ENCODE results near the gene CDCA3.
"Not testable (repeated sequence)": the region's sequence is repeated elsewhere in the genome, so short reads cannot be mapped to it uniquely, and the experiment has no call there.

Gene CDCA3

DNA sequence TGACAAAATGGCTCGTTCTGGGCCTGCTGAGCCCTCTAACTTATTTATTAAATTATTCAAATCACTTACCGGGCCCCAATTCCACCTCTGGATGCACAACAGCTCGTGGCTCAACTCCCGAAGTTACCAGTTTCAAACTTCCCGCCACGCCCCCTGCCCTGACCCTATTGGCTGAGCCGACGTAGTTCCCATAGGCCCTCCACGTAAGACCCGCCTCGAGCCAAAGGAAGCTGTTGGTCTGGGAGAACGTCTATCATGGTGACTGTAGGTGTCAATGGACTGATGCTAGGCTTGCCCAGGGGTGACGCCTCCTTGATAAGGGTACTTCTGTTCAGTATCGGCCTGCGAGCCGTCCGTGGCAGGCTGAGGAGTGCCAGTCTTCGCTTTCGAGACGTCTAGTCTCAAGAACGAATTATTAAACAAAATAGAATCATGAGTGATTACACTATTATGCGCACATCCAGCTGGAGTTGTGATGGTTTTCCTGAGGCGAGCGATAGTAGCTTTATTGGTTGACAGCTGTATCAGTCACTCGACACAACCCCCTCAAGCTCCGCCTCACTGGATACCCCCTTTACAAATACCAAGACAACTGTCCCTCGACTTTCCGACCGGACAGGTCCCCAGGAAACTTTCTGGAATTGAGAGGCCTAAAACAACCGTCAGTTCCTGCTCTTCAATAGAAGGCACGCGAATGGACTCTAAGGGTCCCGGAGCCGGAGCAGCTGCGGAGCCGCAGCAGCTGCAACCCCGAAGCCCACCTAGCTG is at the start of gene CDCA3:
Gene CDCA3 (minus strand): TSS at position 134 of the 768 bp plus-strand sequence. CDS start 334 bp downstream, outside the sequence.
- peak; percentile 98 for DNase-seq

DNA sequence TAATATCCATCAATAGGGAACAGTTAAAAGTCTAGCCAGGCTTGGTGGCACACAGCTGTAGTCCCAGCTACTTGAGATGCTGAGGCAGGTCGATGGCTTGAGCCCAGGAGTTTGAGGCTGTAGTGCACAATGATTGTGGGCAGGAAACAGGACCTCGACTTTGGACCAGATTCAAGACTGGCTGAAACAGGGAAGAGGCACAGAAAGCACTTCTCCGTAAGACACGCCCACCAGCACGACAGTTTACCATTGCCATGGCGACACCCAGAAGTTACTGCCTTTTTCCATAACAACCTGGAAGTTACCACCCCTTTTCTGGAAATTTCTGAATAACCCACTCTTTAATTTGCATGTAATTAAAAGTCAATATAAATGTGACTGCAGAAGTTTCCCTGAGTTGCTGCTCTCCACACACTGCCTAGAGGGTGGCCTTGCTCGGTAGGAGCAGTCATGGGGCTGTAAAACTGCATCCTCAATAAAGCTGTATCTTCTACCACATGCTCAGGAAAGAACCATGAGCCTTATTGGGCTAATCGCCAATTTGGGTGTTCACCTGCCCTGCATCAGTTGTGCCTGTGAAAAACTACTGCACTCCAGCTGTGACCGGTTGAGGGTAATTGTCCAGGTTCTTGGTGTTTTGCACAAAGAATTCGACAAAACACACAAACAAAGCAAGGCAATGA is 48.9 kb upstream of the CDCA3 start:
- DNase-seq, result peak; percentile 39

DNA sequence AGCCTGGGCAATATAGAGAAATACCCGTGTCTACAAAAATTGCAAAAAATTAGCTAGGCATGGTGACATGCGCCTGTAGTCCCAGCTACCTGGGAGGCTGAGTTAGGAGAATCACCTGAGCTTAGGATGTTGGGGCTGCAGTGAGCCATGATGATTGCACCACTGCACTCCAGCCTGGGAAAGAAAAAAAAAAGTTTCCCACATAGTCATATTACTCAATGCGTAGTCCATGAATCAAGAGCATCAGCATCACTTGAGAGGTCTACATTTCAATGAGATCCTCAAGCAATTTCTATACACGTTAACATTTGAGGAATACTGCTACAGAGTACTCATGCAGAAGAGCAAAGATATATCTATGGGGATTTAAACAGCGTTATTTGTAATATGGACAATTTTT is 48.3 kb upstream of the CDCA3 start:
- no peak for DNase-seq

DNA sequence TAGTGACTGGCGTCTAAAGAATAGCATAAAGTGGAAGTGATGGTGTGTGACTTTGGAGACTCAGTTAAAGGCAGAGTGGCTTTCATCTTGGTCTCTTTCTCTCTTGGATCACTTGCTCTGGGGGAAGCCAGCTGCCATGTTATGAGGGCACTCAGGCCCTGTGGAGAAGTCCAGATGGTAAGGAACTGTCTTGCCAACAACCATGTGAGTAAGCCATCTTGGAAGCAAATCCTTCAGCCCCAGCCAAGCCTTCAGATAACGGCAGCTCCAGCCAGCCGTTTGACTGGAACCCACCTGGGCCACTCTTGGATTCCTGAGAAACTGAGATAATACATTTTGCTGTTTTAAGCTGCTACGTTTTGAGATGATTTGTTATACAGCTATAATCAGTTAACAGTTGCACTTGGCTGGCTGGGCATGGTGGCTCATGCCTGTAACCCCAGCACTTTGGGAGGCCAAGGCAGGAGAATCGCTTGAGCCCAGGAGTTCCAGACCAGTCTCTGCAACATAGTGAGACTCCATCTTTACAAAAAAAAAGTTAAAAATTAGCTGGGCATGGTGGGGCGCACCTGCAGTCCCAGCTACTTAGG is 45.9 kb upstream of the CDCA3 start:
- DNase-seq, result no peak

DNA sequence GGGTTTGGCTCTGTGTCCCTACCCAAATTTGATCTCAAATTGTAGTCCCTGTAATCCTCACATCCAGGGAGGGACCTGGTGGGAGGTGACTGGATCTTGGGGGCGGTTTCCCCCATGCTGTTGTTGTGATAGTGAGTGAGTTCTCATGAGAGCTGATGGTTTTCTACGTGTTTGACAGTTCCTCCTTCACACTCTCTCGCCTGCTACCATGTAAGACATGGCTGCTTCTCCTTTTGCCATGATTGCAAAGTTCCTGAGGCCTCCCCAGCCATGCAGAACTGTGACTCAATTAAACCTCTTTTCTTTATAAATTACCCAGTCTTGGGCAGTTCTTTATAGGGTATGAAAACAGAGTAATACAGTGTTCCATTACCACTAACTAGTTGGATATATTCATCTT is 43.2 kb upstream of the CDCA3 start:
- DNase-seq, result no peak

GRCh38 chr12:6892683-6893082 is 41.6 kb upstream of the CDCA3 start:
- DNase-seq, result not testable (repeated sequence)

DNA sequence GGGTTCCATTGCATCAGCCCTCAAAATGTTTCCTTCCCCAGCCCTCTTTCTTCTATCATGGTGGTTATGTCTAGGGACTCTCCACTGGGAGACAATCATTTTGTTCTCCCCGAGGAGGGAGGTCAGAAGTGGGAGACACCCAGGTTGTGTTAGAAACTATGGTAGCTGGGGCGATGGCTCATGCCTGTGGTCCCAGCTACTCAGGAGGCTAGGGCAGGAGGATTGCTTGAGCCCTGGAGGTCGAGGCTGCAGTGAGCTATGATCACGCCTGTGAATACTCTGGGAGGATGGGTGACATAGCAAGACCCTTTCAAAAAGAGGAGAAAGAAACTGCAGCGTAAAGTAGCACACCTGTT is 40.5 kb upstream of the CDCA3 start:
- peak; percentile 29 for DNase-seq

DNA sequence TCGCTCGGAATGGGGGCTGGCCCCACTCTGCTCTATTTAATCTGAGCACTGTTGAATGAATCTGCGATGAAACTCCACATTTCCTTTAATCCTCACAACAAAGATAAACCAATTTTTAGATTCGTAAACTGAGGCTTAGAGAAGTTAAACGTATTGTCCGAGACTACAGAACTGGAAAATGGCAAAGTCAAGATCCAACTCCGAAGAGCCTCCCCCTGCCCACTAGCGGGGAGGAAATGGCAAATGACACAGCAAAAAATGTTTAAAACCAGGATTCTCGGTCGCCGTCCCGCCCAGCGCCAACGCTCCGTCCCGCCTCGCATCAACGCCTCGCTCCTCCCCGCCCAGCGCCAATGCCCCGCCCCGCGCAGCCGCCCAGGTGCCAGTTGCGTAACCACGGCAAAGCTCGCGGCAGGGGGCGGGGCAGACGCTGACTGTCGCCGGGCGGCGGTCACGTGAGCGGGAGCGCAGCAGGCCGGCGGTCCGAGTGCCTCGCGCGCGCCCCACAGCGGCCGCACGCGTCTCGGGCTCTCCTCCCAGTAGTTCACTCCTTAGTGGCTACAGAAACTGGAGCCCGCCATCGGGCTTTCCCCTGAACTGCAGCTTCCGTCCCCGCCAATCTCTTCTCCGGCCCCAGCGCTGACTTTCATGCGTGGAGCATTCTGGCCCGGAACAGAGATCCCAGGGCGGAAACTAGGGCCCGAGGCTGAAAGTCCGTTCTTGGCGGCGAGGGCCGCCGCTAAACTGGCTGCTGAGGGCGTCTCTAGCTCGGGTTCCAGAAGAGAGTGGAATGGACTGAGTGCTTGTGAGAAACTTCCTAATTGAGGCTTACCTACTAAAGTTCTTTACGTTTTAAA is 39.9 kb upstream of the CDCA3 start:
- DNase-seq, result peak; percentile 99

- DNase-seq, result not testable (repeated sequence)
These were observed 38.9 kb upstream of the CDCA3 start for GRCh38 chr12:6889775-6890573.

GRCh38 chr12:6888794-6889193 is 37.7 kb upstream of the CDCA3 start:
- not testable (repeated sequence) for DNase-seq

DNA sequence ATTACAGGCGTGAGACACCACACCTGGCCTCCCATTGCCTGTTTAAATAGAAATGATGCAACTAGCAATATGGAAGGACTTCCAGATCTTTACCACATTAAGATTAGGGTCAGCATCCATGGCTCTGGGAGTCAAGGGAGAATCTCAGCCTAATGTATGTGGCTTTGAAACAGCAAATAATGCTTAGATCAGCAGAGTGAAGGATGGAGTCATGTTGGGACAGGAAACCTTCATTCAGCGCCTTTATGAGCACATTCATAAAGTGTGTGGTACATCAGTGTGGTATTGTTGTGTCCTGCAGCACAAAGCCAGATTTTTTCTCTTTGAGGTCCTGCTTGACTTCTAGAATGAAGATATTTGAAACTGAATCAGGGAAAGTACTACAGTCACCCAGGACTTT is 37.3 kb upstream of the CDCA3 start:
- DNase-seq, result no peak

DNA sequence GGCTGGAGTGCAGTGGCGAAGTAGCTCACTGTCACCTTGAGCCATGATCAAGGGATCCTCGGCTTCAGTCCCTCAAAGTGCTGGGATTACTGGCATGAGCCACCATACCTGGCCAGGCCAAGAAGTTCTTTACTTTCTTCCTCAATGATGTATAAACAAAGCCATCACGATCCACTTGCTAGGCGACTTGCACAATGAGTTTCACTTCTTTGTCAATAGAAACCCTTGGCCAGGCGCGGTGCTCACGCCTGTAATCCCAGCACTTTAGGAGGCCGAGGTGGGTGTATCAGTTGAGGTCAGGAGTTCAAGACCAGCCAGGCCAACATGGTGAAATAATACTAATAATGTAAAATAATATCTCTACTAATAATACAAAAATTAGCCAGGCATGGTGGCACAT is 36.4 kb upstream of the CDCA3 start:
- DNase-seq, result no peak

GRCh38 chr12:6886206-6886999 is 35.3 kb upstream of the CDCA3 start:
- not testable (repeated sequence) for DNase-seq

DNA sequence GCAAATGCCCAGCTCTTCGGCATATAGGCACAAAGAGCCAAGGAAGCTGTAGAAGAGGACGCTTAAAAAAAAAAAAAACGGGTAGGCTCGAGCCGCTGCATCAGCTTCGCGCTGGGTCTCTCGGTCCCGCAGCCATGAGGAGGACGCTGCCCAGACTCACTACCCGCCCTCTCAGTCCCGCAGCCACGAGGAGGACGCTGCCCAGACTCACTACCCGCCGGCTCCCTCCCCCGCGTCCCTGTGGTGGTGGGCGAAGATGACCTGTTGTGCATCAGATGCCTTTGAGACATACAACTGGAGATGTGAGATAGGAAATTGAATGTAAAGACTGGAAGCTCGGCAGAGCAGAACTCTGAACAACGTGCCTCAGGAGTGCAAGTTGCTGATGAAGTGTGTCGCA is 33.5 kb upstream of the CDCA3 start:
- DNase-seq, result no peak

DNA sequence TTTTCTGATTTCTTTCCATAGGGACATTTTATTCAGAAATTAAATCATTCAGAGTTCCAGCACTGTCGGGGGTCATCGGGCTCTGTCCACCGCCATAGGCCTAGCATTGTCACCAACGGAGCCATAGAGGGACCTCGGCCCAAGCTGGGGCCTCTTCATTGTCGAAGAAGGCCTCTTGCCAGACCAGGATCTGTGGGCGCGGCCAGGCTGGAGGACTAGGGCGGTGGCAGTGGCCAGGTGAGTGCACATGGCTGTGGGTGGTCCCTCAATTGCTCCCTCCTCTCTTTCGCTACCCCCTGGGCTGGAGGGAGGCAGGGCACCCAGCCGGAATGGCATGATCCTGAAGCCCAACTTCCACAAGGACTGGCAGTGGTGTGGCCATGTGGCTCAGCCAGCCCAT is 32.6 kb upstream of the CDCA3 start:
- no peak for DNase-seq

GRCh38 chr12:6883252-6883651 is 32.2 kb upstream of the CDCA3 start:
- no peak for DNase-seq

GRCh38 chr12:6879824-6880223 is 28.7 kb upstream of the CDCA3 start:
- DNase-seq, result not testable (repeated sequence)

DNA sequence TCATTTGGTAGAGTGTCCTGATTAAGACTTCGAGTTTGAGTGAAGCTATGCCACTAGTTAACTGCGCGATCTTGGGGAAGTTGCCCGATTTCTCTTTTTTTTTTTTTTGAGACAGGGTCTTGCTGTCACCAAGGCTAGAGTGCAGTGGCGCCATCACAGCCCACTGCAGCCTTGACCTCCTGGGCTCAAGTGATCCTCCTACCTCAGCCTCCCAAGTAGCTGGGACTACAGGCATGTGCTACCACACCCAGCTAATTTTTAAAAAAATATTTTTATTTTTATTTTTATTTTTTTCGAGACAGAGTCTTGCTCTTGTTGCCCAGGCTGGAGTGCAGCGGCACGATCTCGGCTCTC is 22.9 kb upstream of the CDCA3 start:
- not testable (repeated sequence) for DNase-seq

GRCh38 chr12:6873094-6874014 is 22.3 kb upstream of the CDCA3 start, which contains the start of gene SPSB2:
TSS of gene SPSB2 (minus strand) at chr12:6873303. CDS start at chr12:6872901, 402 bp downstream.
- peak; percentile 100 for DNase-seq

Data from stimulated activated CD4-positive, alpha-beta T cell treated with anti-CD3 and anti-CD28 coated beads, Interleukin-15, amount 100 ng/mL, for 24 hours (primary cell).